Tibial nerve (tissue), 4 donors: ENCODE data around the gene PLAAT3. TPM values are rescaled to one million over a fixed set of nuclear protein-coding genes. Genes with fewer than 3 reads are reported as not detected.

Experiments
- DNase-seq, 2 donors: peaks; one replicate each; pipeline ENCODE4 v3.0.0-alpha.2; 2019; ENCODE audit warnings: low spot score in 2 of 2
- H3K27ac ChIP-seq, 4 donors: fragments of 200-600 bp; sonication (generic) in 3 of 4; one replicate each; pipeline ENCODE4 v1.5.1; 2017 to 2019; ENCODE audit warnings: mild to moderate bottlenecking in 1 of 4
- H3K27me3 ChIP-seq, 2 donors: fragments of 200-600 bp; sonication (generic) in 1 of 2; one replicate each; pipeline versions ENCODE4 v1.5.1 to v1.6.0; 2017 to 2019
- H3K36me3 ChIP-seq, 3 donors: fragments of 200-600 bp; sonication (generic); one replicate each; pipeline ENCODE4 v1.5.1; 2018 to 2019
- H3K4me1 ChIP-seq, 4 donors: fragments of 200-600 bp; sonication (generic) in 3 of 4; one replicate each; pipeline ENCODE4 v1.5.1; 2017 to 2019
- H3K4me3 ChIP-seq, 4 donors: fragments of 200-600 bp; sonication (generic) in 3 of 4; one replicate each; pipeline ENCODE4 v1.5.1; 2017 to 2019; ENCODE audit warnings: mild to moderate bottlenecking in 1 of 4, moderate library complexity in 1 of 4
- H3K9me3 ChIP-seq, 4 donors: fragments of 200-600 bp; sonication (generic) in 3 of 4; one replicate each; pipeline ENCODE4 v1.5.1; 2017 to 2019
- CTCF ChIP-seq, 5 experiments: fragments of 200-600 bp in 3 of 5; fragments of 450-650 bp in 2 of 5; sonication (generic) in 3 of 5; IDR thresholded peaks; one replicate each; pipeline ENCODE4 v1.5.1; 2016 to 2019; ENCODE audit warnings: antibody characterized with exemption in 5 of 5, mild to moderate bottlenecking in 3 of 5, moderate library complexity in 2 of 5
- EP300 ChIP-seq, 2 donors: sonication (generic); formaldehyde crosslinking; IDR thresholded peaks; one replicate each; pipeline ENCODE4 v1.6.1; 2017; ENCODE audit warnings: antibody characterized with exemption in 2 of 2, mild to moderate bottlenecking in 1 of 2
- POLR2A ChIP-seq, 2 donors: fragments of 450-650 bp; IDR thresholded peaks; one replicate each; pipeline ENCODE4 v1.6.1; 2017; ENCODE audit warnings: antibody characterized with exemption in 2 of 2, mild to moderate bottlenecking in 2 of 2, moderate library complexity in 2 of 2
- WGBS, 2 donors: methylation state at CpG; one replicate each; pipeline ENCODE4 v1.1.5; 2018; 5-methylcytosine and 5-hydroxymethylcytosine counted together
- total RNA-seq, 4 donors: library from RNA; depleted of rRNA; stranded (reverse); fragments of >200 nt; gene quantifications; one replicate each; pipeline ENCODE4 v1.1.0, GENCODE V29; 2016

Gene PLAAT3
- total RNA-seq, 4 donors from 2014 or later: 140 to 185 (median 157) TPM

GRCh38 chr11:63616953-63617352 lies 2.7 kb upstream of the PLAAT3 start:
- no peaks in the 10 kb centered on the region for H3K9me3 ChIP-seq
- no peaks in the 10 kb centered on the region for H3K36me3 ChIP-seq
- TF ChIP-seq POLR2A (IDR thresholded peaks at IDR 0.05): no peak
- TF ChIP-seq CTCF (IDR thresholded peaks at IDR 0.05): no peak
- no peak for TF ChIP-seq EP300 (IDR thresholded peaks at IDR 0.05)
- H3K4me1 ChIP-seq: peaks cover 0 to 11% (median 5%) of the 10 kb centered on the region in 4 donors
- DNase-seq: no peak
- H3K27ac ChIP-seq: no peak overlapping the region
- WGBS, 2 donors: 89 to 91% methylated on average over 3 of the region's 3 CpGs
- no peaks in the 10 kb centered on the region for H3K27me3 ChIP-seq
- H3K4me3 ChIP-seq: no peak overlapping the region

- TF ChIP-seq EP300 (IDR thresholded peaks at IDR 0.05) (peak in 1 of 2 donors; percentile 66), POLR2A (IDR thresholded peaks at IDR 0.05) (no peak)
- H3K4me1 ChIP-seq: peaks cover 0 to 41% (median 31%) of the 10 kb centered on the region in 4 donors
- WGBS, 2 donors: 0% methylated on average over 37 to 38 of the region's 45 CpGs
- peak; percentile 40 to 41 for DNase-seq
- H3K27ac ChIP-seq: peak overlapping the region; percentile 86 to 99 (median 91)
- H3K4me3 ChIP-seq: peak overlapping the region; percentile 62 to 87 (median 73)
- H3K27me3 ChIP-seq: no peaks in the 10 kb centered on the region
- no peaks in the 10 kb centered on the region for H3K36me3 ChIP-seq
- no peaks in the 10 kb centered on the region for H3K9me3 ChIP-seq
Observed at GRCh38 chr11:63613517-63614135, 607 bp downstream of the PLAAT3 start.

- Histone ChIP-seq H3K27me3 (no peaks in the 10 kb centered on the region), H3K9me3 (no peaks in the 10 kb centered on the region), H3K27ac (peak overlapping the region; percentile 86 to 99 (median 91)), H3K4me1 (peaks cover 0 to 55% (median 34%) of the 10 kb centered on the region in 4 donors), H3K36me3 (no peaks in the 10 kb centered on the region), H3K4me3 (peak overlapping the region; percentile 15 to 69 (median 40))
- no peak for DNase-seq
- no peak for TF ChIP-seq EP300 (IDR thresholded peaks at IDR 0.05)
- TF ChIP-seq POLR2A (IDR thresholded peaks at IDR 0.05): no peak
- no peak for TF ChIP-seq CTCF (IDR thresholded peaks at IDR 0.05)
Observed at GRCh38 chr11:63612181-63612580, 2.1 kb downstream of the PLAAT3 start.

GRCh38 chr11:63611395-63611747 lies 2.9 kb downstream of the PLAAT3 start:
- Histone ChIP-seq H3K4me1 (peaks cover 0 to 63% (median 37%) of the 10 kb centered on the region in 4 donors), H3K36me3 (no peaks in the 10 kb centered on the region), H3K4me3 (peak overlapping the region; percentile 15 to 69 (median 40)), H3K9me3 (no peaks in the 10 kb centered on the region), H3K27ac (peak overlapping the region; percentile 86 to 99 (median 91)), H3K27me3 (no peaks in the 10 kb centered on the region)
- WGBS, 2 donors: 23 to 29% methylated on average over 1 of the region's 1 CpG
- no peak for DNase-seq
- TF ChIP-seq CTCF (IDR thresholded peaks at IDR 0.05) (no peak), EP300 (IDR thresholded peaks at IDR 0.05) (no peak), POLR2A (IDR thresholded peaks at IDR 0.05) (no peak)

- Histone ChIP-seq H3K4me3 (peak overlapping the region; percentile 13 to 69 (median 16)), H3K36me3 (peaks cover 0 to 4% (median 0%) of the 10 kb centered on the region in 3 donors), H3K4me1 (peaks cover 0 to 69% (median 37%) of the 10 kb centered on the region in 4 donors), H3K9me3 (no peaks in the 10 kb centered on the region), H3K27ac (peak overlapping the region; percentile 86 to 99 (median 91)), H3K27me3 (no peaks in the 10 kb centered on the region)
- TF ChIP-seq POLR2A (IDR thresholded peaks at IDR 0.05) (peak in 1 of 2 donors; percentile 31), EP300 (IDR thresholded peaks at IDR 0.05) (peak in 1 of 2 donors; percentile 21), CTCF (IDR thresholded peaks at IDR 0.05) (peak in 2 of 5 experiments; percentile 24 to 46)
- DNase-seq: no peak
- WGBS, 2 donors: 14 to 30% methylated on average over 14 of the region's 14 CpGs
Observed at GRCh38 chr11:63610604-63611394, 3.4 kb downstream of the PLAAT3 start.
